ENCODE measurements around the gene API5.

DNA sequence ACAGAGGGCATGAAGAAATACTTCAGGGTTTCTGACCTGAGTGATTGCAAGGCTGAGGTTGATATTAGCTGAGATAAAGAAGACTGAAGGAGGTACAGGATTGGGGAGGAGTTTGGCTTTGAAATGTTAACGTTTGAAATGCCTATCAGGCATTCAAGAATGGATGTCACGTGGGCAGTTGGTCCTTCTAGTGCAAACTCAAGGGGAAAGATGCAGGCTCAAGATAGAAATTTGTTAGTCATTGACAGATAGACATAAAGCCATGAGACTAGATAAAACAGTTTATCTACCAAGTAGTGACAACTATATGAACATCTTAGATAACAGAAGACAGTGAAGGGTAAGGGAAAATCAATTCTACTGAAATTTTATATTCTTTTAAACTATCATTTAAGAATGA lies 70.0 kb downstream of the API5 start:
- TF ChIP-seq EZH2 (IDR thresholded peaks at IDR 0.05; ENCODE audit: borderline replicate concordance), result no peak
- TF ChIP-seq, protein P1, sequence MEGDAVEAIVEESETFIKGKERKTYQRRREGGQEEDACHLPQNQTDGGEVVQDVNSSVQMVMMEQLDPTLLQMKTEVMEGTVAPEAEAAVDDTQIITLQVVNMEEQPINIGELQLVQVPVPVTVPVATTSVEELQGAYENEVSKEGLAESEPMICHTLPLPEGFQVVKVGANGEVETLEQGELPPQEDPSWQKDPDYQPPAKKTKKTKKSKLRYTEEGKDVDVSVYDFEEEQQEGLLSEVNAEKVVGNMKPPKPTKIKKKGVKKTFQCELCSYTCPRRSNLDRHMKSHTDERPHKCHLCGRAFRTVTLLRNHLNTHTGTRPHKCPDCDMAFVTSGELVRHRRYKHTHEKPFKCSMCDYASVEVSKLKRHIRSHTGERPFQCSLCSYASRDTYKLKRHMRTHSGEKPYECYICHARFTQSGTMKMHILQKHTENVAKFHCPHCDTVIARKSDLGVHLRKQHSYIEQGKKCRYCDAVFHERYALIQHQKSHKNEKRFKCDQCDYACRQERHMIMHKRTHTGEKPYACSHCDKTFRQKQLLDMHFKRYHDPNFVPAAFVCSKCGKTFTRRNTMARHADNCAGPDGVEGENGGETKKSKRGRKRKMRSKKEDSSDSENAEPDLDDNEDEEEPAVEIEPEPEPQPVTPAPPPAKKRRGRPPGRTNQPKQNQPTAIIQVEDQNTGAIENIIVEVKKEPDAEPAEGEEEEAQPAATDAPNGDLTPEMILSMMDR (IDR thresholded peaks at IDR 0.05; ENCODE audit: poor library complexity), result no peak

Data from hepatocyte (in vitro differentiated cells).